ENCODE measurements around the gene PGD. TPM values are rescaled to one million over a fixed set of nuclear protein-coding genes. Genes with fewer than 3 reads are reported as not detected.
A peak's percentile ranks its signal among the peaks of the same experiment; 100 is the strongest.

Gene PGD
- total and polyA plus RNA-seq, 2 of the 13 experiments (the other 11 are each of a cell fraction or from before 2014, with no cell fraction given) = 64.8 to 210 TPM

DNA sequence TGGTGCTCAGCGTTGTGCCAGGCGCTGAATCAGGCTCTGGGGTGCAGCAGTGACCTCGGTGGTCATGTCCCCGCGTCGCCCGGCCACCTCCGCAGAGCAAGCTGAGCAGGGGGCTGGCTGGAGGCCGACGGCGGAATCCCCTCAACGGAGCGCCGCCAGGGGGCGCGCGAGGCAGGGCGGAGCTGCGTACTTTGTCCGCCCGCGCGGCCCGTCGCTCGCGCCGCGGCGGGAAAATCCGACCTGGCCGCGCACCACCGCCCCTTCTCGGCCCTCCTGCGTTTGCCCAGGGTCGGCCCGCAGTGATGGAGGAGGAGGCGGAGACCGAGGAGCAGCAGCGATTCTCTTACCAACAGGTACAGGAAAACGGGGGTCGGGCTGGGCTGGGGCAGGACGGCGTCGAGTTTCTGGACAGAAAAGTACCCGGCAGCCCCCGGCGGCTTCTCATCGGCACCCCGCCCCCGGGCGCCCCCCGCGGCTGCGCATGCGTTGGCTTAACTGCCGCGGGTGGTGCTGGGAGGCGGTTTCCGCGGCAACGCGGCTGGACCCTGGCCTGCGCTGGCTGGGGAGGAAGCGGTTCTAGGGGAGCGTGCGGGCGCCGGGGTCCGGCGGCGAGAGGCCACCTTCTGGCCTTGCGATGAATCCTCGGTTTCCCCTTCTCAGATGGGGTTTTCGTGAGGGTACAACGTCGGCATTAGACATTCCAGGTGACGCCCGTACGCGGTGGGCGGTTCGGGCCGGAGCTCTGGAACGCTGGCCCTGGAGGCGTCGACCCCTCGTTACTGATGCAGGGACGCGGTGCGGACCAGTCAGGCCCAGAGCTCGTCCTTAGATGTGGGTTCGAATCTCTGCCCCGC, 31.6 kb downstream of the PGD start, which contains the start of gene CENPS (continued):
- TF ChIP-seq, protein P1, sequence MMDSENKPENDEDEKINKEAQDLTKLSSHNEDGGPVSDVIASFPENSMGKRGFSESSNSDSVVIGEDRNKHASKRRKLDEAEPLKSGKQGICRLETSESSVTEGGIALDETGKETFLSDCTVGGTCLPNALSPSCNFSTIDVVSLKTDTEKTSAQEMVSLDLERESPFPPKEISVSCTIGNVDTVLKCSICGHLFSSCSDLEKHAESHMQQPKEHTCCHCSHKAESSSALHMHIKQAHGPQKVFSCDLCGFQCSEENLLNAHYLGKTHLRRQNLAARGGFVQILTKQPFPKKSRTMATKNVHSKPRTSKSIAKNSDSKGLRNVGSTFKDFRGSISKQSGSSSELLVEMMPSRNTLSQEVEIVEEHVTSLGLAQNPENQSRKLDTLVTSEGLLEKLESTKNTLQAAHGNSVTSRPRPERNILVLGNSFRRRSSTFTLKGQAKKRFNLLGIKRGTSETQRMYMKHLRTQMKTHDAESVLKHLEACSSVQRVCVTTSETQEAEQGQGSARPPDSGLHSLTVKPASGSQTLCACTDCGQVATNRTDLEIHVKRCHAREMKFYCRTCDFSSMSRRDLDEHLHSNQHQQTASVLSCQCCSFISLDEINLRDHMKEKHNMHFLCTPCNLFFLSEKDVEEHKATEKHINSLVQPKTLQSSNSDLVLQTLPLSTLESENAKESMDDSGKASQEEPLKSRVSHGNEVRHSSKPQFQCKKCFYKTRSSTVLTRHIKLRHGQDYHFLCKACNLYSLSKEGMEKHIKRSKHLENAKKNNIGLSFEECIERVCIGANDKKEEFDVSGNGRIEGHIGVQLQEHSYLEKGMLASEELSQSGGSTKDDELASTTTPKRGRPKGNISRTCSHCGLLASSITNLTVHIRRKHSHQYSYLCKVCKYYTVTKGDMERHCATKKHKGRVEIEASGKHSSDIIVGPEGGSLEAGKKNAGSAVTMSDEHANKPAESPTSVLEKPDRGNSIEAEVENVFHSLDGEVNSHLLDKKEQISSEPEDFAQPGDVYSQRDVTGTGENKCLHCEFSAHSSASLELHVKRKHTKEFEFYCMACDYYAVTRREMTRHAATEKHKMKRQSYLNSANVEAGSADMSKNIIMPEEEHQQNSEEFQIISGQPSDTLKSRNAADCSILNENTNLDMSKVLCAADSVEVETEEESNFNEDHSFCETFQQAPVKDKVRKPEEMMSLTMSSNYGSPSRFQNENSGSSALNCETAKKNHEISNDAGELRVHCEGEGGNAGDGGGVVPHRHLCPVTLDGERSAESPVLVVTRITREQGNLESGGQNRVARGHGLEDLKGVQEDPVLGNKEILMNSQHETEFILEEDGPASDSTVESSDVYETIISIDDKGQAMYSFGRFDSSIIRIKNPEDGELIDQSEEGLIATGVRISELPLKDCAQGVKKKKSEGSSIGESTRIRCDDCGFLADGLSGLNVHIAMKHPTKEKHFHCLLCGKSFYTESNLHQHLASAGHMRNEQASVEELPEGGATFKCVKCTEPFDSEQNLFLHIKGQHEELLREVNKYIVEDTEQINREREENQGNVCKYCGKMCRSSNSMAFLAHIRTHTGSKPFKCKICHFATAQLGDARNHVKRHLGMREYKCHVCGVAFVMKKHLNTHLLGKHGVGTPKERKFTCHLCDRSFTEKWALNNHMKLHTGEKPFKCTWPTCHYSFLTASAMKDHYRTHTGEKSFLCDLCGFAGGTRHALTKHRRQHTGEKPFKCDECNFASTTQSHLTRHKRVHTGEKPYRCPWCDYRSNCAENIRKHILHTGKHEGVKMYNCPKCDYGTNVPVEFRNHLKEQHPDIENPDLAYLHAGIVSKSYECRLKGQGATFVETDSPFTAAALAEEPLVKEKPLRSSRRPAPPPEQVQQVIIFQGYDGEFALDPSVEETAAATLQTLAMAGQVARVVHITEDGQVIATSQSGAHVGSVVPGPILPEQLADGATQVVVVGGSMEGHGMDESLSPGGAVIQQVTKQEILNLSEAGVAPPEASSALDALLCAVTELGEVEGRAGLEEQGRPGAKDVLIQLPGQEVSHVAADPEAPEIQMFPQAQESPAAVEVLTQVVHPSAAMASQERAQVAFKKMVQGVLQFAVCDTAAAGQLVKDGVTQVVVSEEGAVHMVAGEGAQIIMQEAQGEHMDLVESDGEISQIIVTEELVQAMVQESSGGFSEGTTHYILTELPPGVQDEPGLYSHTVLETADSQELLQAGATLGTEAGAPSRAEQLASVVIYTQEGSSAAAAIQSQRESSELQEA (CRISPR knock-in tag; IDR thresholded peaks at IDR 0.05; ENCODE audit: not compliant biosample characterization) = peak; percentile 89
- TF ChIP-seq TAF15 (IDR thresholded peaks at IDR 0.05; ENCODE audit: low read depth, low read length, poor library complexity, severe bottlenecking) = peak; percentile 32
- no peak for TF ChIP-seq GABPA (IDR thresholded peaks at IDR 0.05; ENCODE audit: low read depth, low read length)
- TF ChIP-seq GABPA (CRISPR knock-in tag; IDR thresholded peaks at IDR 0.05; ENCODE audit: low read depth) = no peak
- TF ChIP-seq ZNF558 (CRISPR knock-in tag; IDR thresholded peaks at IDR 0.05; ENCODE audit: borderline replicate concordance) = peak; percentile 90; the same call in 1 of the 2 replicates
- TF ChIP-seq KDM5B (CRISPR knock-in tag; IDR thresholded peaks at IDR 0.05; ENCODE audit: borderline replicate concordance) = peak; percentile 95
- TF ChIP-seq, protein P2, sequence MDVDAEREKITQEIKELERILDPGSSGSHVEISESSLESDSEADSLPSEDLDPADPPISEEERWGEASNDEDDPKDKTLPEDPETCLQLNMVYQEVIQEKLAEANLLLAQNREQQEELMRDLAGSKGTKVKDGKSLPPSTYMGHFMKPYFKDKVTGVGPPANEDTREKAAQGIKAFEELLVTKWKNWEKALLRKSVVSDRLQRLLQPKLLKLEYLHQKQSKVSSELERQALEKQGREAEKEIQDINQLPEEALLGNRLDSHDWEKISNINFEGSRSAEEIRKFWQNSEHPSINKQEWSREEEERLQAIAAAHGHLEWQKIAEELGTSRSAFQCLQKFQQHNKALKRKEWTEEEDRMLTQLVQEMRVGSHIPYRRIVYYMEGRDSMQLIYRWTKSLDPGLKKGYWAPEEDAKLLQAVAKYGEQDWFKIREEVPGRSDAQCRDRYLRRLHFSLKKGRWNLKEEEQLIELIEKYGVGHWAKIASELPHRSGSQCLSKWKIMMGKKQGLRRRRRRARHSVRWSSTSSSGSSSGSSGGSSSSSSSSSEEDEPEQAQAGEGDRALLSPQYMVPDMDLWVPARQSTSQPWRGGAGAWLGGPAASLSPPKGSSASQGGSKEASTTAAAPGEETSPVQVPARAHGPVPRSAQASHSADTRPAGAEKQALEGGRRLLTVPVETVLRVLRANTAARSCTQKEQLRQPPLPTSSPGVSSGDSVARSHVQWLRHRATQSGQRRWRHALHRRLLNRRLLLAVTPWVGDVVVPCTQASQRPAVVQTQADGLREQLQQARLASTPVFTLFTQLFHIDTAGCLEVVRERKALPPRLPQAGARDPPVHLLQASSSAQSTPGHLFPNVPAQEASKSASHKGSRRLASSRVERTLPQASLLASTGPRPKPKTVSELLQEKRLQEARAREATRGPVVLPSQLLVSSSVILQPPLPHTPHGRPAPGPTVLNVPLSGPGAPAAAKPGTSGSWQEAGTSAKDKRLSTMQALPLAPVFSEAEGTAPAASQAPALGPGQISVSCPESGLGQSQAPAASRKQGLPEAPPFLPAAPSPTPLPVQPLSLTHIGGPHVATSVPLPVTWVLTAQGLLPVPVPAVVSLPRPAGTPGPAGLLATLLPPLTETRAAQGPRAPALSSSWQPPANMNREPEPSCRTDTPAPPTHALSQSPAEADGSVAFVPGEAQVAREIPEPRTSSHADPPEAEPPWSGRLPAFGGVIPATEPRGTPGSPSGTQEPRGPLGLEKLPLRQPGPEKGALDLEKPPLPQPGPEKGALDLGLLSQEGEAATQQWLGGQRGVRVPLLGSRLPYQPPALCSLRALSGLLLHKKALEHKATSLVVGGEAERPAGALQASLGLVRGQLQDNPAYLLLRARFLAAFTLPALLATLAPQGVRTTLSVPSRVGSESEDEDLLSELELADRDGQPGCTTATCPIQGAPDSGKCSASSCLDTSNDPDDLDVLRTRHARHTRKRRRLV (CRISPR knock-in tag; IDR thresholded peaks at IDR 0.05) = peak; percentile 91; the same call in 1 of the 2 replicates
